Measurements from ENCODE around the gene AIDA. TPM values are rescaled to one million over a fixed set of nuclear protein-coding genes. Genes with fewer than 3 reads are reported as not detected.

The AIDA gene
- polyA plus RNA-seq, 1 of the 3 experiments (the other 2 are of a cell fraction): 20.8 TPM

DNA sequence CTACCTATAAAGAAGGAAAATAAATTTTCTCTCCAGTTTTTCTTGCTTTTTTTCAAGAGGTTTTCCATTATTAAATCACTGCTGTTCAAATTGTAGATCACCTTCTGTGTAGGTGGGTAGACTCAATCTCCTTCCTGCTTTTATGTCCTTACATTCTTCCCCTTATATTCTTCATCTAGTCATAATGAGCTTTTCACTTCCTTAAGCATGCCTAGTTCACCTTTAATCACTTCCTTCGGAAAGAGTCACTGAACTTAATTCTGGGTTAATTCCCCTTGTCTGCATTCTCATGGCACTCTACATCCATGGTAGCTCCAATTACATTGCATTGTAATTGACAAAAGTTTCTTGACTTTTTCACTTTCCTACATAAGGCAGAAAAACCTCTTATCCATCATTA is 18.6 kb upstream of the AIDA start:
- Histone ChIP-seq H3K4me3 (ENCODE audit: low read depth in 2 of 2, low read length in 1 of 2) (no peak overlapping the region), H3K27ac (ENCODE audit: low read depth in 2 of 2, low read length in 1 of 2) (no peak overlapping the region), H3K9me3 (no peaks in the 10 kb centered on the region), H4K20me1 (ENCODE audit: insufficient read depth) (no peaks in the 10 kb centered on the region), H2AFZ (ENCODE audit: low read depth) (no peak overlapping the region), H3K4me1 (ENCODE audit: control insufficient read depth in 1 of 2, insufficient read depth in 2 of 2, low read depth in 1 of 2, low read length in 1 of 2) (no peaks in the 10 kb centered on the region), H3K4me2 (no peak overlapping the region), H3K27me3 (ENCODE audit: insufficient read depth) (no peaks in the 10 kb centered on the region), H3K9me2 (no peaks in the 10 kb centered on the region), H3K36me3 (replicated peaks in 1 of 2; ENCODE audit: control insufficient read depth in 1 of 2, insufficient read depth in 2 of 2, low read length in 1 of 2) (peaks cover 80 to 94% of the 10 kb centered on the region in 2 experiments), H3K79me2 (ENCODE audit: insufficient read depth) (no peaks in the 10 kb centered on the region), H3K9ac (no peak overlapping the region), H3F3A (replicated peaks; ENCODE audit: insufficient read depth) (no peaks in the 10 kb centered on the region)
- ChIA-PET CTCF (interaction anchor here (1.2 kb wide), 1 partner anchor 350 kb away, joined by 4 read pairs; no protein-coding TSS in a partner anchor), POLR2A (no interaction called here)
- 94% methylated on average over 1 of the region's 1 CpG for whole genome bisulfite sequencing (ENCODE audit: low lambda C conversion rate)
- TF ChIP-seq NFIC (IDR thresholded peaks at IDR 0.05; ENCODE audit: borderline replicate concordance) (no peak), YY1 (IDR thresholded peaks at IDR 0.05; ENCODE audit: low read depth) (no peak)
- TF ChIP-seq, protein P1, sequence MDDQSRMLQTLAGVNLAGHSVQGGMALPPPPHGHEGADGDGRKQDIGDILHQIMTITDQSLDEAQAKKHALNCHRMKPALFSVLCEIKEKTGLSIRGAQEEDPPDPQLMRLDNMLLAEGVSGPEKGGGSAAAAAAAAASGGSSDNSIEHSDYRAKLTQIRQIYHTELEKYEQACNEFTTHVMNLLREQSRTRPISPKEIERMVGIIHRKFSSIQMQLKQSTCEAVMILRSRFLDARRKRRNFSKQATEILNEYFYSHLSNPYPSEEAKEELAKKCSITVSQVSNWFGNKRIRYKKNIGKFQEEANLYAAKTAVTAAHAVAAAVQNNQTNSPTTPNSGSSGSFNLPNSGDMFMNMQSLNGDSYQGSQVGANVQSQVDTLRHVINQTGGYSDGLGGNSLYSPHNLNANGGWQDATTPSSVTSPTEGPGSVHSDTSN (IDR thresholded peaks at IDR 0.05): no peak
- no peak for DNase-seq

DNA sequence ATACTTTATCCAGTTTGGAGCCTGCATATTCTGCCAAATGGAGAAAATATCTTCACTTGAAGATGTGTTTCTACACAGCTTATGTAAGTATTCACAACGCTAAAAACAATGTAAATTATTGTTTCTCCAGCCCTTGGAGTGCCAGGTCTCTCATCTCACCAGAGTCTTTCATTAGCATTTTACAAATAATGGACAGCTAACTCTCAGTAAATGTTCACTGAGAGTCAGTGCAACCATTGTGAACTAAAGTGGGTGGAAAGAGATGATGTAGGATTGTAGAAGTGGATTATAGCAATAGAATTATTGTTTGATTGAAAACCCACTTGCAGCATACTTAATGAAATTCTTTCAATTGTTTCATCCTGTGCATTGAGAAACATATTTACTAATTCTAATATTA is 16.5 kb upstream of the AIDA start:
- POLR2A ChIA-PET: no interaction called here
- Histone ChIP-seq H3K79me2 (ENCODE audit: insufficient read depth) (no peaks in the 10 kb centered on the region), H4K20me1 (ENCODE audit: insufficient read depth) (no peaks in the 10 kb centered on the region), H3K9me2 (no peaks in the 10 kb centered on the region), H3K4me1 (ENCODE audit: control insufficient read depth in 1 of 2, insufficient read depth in 2 of 2, low read depth in 1 of 2, low read length in 1 of 2) (no peaks in the 10 kb centered on the region), H3K36me3 (replicated peaks in 1 of 2; ENCODE audit: control insufficient read depth in 1 of 2, insufficient read depth in 2 of 2, low read length in 1 of 2) (peaks cover 86 to 93% of the 10 kb centered on the region in 2 experiments), H3F3A (replicated peaks; ENCODE audit: insufficient read depth) (no peaks in the 10 kb centered on the region), H3K27ac (ENCODE audit: low read depth in 2 of 2, low read length in 1 of 2) (no peak overlapping the region), H3K9me3 (no peaks in the 10 kb centered on the region), H2AFZ (ENCODE audit: low read depth) (no peak overlapping the region), H3K4me3 (ENCODE audit: low read depth in 2 of 2, low read length in 1 of 2) (no peak overlapping the region), H3K4me2 (no peak overlapping the region), H3K27me3 (ENCODE audit: insufficient read depth) (no peaks in the 10 kb centered on the region), H3K9ac (no peak overlapping the region)
- CTCF ChIA-PET: no interaction called here
- 56% methylated on average over 1 of the region's 1 CpG for WGBS (ENCODE audit: low lambda C conversion rate)
- TF ChIP-seq NFIC (IDR thresholded peaks at IDR 0.05; ENCODE audit: borderline replicate concordance): no peak
- TF ChIP-seq TCF12 (IDR thresholded peaks at IDR 0.05): no peak
- no peak for TF ChIP-seq MEF2A (IDR thresholded peaks at IDR 0.05; ENCODE audit: borderline replicate concordance, low read depth)
- no peak for TF ChIP-seq CHD2 (IDR thresholded peaks at IDR 0.05; ENCODE audit: low read length, partially characterized antibody)
- no peak for TF ChIP-seq RXRA (IDR thresholded peaks at IDR 0.05; ENCODE audit: borderline replicate concordance, low read depth)
- DNase-seq: no peak

DNA sequence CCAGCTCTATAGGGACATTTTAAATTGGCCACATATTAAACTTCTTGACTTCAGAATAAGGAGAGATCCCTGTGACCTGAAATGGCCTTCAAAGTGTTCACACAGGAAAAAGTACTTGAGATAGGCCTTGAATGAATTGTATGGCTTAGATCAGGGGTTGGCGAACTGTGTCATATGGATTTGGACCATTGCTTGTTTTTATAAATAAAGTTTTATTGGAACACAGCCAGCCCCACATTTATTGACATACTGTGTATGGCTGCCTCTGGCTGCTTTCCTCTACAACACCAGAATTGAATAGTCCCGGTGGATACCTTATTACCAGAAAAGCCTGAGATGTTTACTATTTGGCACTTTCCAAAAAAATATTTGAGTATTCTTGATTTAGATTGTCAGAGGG is 4.1 kb upstream of the AIDA start:
- TF ChIP-seq TAF1 (IDR thresholded peaks at IDR 0.05; ENCODE audit: borderline replicate concordance, low read depth, low read length) (no peak), JUND (IDR thresholded peaks at IDR 0.05) (no peak), FOSL2 (IDR thresholded peaks at IDR 0.05; ENCODE audit: borderline replicate concordance, low read depth) (no peak), TEAD4 (IDR thresholded peaks at IDR 0.05; ENCODE audit: borderline replicate concordance, insufficient read depth) (no peak), GATA2 (CRISPR knock-in tag; IDR thresholded peaks at IDR 0.05) (no peak), NRF1 (IDR thresholded peaks at IDR 0.05; ENCODE audit: low read depth, low read length) (no peak), RXRA (IDR thresholded peaks at IDR 0.05; ENCODE audit: borderline replicate concordance, low read depth) (no peak), SIN3A (IDR thresholded peaks at IDR 0.05; ENCODE audit: borderline replicate concordance, low read depth, low read length) (no peak), YY1 (IDR thresholded peaks at IDR 0.05; ENCODE audit: low read depth) (no peak), TCF12 (IDR thresholded peaks at IDR 0.05) (no peak), ELF1 (IDR thresholded peaks at IDR 0.05) (no peak), MEF2A (IDR thresholded peaks at IDR 0.05; ENCODE audit: borderline replicate concordance, low read depth) (no peak)
- TF ChIP-seq, protein P2, sequence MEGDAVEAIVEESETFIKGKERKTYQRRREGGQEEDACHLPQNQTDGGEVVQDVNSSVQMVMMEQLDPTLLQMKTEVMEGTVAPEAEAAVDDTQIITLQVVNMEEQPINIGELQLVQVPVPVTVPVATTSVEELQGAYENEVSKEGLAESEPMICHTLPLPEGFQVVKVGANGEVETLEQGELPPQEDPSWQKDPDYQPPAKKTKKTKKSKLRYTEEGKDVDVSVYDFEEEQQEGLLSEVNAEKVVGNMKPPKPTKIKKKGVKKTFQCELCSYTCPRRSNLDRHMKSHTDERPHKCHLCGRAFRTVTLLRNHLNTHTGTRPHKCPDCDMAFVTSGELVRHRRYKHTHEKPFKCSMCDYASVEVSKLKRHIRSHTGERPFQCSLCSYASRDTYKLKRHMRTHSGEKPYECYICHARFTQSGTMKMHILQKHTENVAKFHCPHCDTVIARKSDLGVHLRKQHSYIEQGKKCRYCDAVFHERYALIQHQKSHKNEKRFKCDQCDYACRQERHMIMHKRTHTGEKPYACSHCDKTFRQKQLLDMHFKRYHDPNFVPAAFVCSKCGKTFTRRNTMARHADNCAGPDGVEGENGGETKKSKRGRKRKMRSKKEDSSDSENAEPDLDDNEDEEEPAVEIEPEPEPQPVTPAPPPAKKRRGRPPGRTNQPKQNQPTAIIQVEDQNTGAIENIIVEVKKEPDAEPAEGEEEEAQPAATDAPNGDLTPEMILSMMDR (IDR thresholded peaks at IDR 0.05): no peak
- TF ChIP-seq, protein P3, sequence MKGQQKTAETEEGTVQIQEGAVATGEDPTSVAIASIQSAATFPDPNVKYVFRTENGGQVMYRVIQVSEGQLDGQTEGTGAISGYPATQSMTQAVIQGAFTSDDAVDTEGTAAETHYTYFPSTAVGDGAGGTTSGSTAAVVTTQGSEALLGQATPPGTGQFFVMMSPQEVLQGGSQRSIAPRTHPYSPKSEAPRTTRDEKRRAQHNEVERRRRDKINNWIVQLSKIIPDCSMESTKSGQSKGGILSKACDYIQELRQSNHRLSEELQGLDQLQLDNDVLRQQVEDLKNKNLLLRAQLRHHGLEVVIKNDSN (IDR thresholded peaks at IDR 0.05; ENCODE audit: borderline replicate concordance, low read depth): no peak
- TF ChIP-seq, protein P4, sequence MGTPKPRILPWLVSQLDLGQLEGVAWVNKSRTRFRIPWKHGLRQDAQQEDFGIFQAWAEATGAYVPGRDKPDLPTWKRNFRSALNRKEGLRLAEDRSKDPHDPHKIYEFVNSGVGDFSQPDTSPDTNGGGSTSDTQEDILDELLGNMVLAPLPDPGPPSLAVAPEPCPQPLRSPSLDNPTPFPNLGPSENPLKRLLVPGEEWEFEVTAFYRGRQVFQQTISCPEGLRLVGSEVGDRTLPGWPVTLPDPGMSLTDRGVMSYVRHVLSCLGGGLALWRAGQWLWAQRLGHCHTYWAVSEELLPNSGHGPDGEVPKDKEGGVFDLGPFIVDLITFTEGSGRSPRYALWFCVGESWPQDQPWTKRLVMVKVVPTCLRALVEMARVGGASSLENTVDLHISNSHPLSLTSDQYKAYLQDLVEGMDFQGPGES (IDR thresholded peaks at IDR 0.05; ENCODE audit: low read depth, low read length): no peak
- Histone ChIP-seq H3F3A (replicated peaks; ENCODE audit: insufficient read depth) (peaks cover 17% of the 10 kb centered on the region), H3K9ac (no peak overlapping the region), H2AFZ (ENCODE audit: low read depth) (no peak overlapping the region), H4K20me1 (ENCODE audit: insufficient read depth) (no peaks in the 10 kb centered on the region), H3K9me3 (no peaks in the 10 kb centered on the region), H3K9me2 (no peaks in the 10 kb centered on the region), H3K27me3 (ENCODE audit: insufficient read depth) (no peaks in the 10 kb centered on the region), H3K36me3 (replicated peaks in 1 of 2; ENCODE audit: control insufficient read depth in 1 of 2, insufficient read depth in 2 of 2, low read length in 1 of 2) (peaks cover 53 to 55% of the 10 kb centered on the region in 2 experiments), H3K4me1 (ENCODE audit: control insufficient read depth in 1 of 2, insufficient read depth in 2 of 2, low read depth in 1 of 2, low read length in 1 of 2) (no peaks in the 10 kb centered on the region; a peak in 2 of 4 replicates), H3K4me3 (ENCODE audit: low read depth in 2 of 2, low read length in 1 of 2) (no peak overlapping the region), H3K4me2 (no peak overlapping the region), H3K27ac (ENCODE audit: low read depth in 2 of 2, low read length in 1 of 2) (no peak overlapping the region), H3K79me2 (ENCODE audit: insufficient read depth) (peaks cover 41% of the 10 kb centered on the region)
- 98% methylated on average over 2 of the region's 2 CpGs for WGBS (ENCODE audit: low lambda C conversion rate)
- ChIA-PET CTCF (no interaction called here), POLR2A (no interaction called here)
- no peak for DNase-seq
